Subcutaneous abdominal adipose tissue (tissue), 5 donors: ENCODE results near the gene AAMP.
"Not testable (repeated sequence)": the region's sequence is repeated elsewhere in the genome, so short reads cannot be mapped to it uniquely, and the experiment has no call there.

Experiments
- H3K27ac ChIP-seq: one replicate; pipeline ENCODE4 v1.7.0; 2013; ENCODE audit warnings: low read depth, mild to moderate bottlenecking, inconsistent platforms, low read length, moderate library complexity
- H3K27me3 ChIP-seq, 5 donors: one replicate each; pipeline ENCODE4 v1.7.0; 2013; ENCODE audit warnings: low read length in 5 of 5, inconsistent platforms in 1 of 5; ENCODE audit not compliant: control insufficient read depth in 5 of 5, insufficient read depth in 4 of 5
- H3K36me3 ChIP-seq, 5 donors: one replicate each; pipeline ENCODE4 v1.7.0; 2013; ENCODE audit warnings: low read length in 5 of 5; ENCODE audit not compliant: control insufficient read depth in 5 of 5, insufficient read depth in 5 of 5
- H3K4me1 ChIP-seq, 5 donors: one replicate each; pipeline ENCODE4 v1.7.0; 2013; ENCODE audit warnings: low read length in 5 of 5, mild to moderate bottlenecking in 3 of 5, moderate library complexity in 1 of 5; ENCODE audit not compliant: control insufficient read depth in 5 of 5, insufficient read depth in 5 of 5
- H3K4me3 ChIP-seq, 5 donors: one replicate each; pipeline ENCODE4 v1.7.0; 2013; ENCODE audit warnings: low read length in 5 of 5, low read depth in 1 of 5
- H3K9ac ChIP-seq, 5 donors: one replicate each; pipeline ENCODE4 v1.7.0; 2013; ENCODE audit warnings: low read length in 5 of 5, mild to moderate bottlenecking in 4 of 5, moderate library complexity in 3 of 5
- H3K9me3 ChIP-seq, 5 donors: one replicate each; pipeline ENCODE4 v1.7.0; 2013; ENCODE audit warnings: low read length in 5 of 5; ENCODE audit not compliant: control insufficient read depth in 5 of 5
- donor health status: healthy.
- donor health status: healthy.
- donor health status: healthy.
- donor health status: healthy.
- donor health status: healthy.

Gene AAMP

DNA sequence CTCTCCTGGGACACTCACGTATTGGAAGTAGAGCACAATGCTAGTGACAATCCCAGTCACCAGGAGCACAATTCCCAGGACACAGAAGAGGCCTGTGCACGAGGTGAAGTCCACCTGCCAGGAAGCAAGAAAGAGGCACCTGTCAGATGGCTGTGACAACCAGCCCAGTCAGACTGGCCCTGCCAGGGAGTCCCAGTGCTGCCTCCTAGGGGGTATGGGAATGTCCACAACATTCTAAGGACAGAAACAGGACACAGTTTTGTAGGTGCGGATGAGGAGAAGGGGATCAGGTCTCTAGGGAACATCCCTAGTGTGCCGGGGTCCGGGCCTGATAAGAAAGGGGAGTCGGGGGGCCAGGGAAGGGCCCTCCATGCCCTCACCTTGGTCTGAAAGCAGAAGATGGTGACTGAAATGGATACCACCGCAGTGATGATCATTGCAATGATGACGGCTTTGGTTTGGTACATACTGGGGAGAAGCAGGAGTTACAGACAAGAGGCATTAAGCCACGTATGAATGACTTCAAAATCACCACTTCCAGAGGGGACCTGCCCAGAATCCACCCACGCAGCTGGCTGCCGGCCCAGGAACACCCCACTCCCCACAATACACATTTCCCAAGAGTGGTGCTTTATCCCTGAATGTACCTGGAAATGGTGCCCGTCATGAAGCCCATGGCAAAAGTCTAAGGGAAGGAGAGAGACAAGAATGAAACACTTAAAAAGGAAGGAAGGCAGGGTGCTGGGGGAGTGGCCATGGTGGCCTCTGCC, 7.2 kb upstream of the AAMP start:
- Histone ChIP-seq H3K4me1 (peaks cover 7 to 49% (median 40%) of the 10 kb centered on the region in 5 donors), H3K9ac (no peak overlapping the region), H3K36me3 (peaks cover 2 to 86% (median 84%) of the 10 kb centered on the region in 5 donors), H3K9me3 (no peaks in the 10 kb centered on the region), H3K4me3 (no peak overlapping the region), H3K27me3 (no peaks in the 10 kb centered on the region), H3K27ac (peak overlapping the region; percentile 69)

DNA sequence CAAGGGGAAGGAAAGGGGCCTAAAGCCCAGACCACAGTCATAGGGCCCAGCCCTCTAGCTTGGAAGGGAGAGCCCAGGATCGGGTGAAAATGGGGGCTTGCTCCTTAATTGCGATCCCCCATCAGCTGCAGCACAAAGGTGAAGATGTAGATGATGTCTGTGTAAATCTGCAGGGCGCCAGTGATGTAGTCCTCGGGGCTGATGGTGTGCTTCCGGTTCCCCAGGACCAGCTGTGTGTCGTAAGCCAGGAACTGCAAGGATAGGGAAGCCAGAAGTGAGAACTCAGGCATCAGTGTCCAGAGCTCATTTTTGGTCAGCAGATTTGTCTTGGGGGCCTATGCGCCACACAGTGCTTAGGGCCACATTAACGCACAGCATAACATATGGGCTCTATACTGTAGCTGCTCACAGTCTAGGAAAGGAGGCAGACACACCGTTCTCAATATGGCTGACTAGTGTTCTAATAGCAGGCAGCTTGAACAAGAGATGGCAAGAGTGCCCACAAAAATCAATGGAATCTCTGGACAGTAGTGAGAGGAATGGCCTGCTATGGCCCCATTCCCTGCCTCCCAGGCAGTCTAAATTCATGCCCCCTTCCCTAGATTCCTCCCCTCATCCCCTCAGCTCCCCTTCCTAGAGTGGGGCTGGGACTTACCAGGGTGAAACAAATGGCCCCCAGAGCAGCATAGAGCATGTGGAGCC, 5.6 kb upstream of the AAMP start:
- no peak overlapping the region for H3K4me3 ChIP-seq
- no peaks in the 10 kb centered on the region for H3K9me3 ChIP-seq
- H3K9ac ChIP-seq = peak overlapping the region in 2 of 5 donors; percentile 6 to 21
- no peaks in the 10 kb centered on the region for H3K27me3 ChIP-seq
- peaks cover 2 to 70% (median 69%) of the 10 kb centered on the region in 5 donors for H3K36me3 ChIP-seq
- H3K27ac ChIP-seq = peak overlapping the region; percentile 69
- peaks cover 12 to 55% (median 48%) of the 10 kb centered on the region in 5 donors for H3K4me1 ChIP-seq

DNA sequence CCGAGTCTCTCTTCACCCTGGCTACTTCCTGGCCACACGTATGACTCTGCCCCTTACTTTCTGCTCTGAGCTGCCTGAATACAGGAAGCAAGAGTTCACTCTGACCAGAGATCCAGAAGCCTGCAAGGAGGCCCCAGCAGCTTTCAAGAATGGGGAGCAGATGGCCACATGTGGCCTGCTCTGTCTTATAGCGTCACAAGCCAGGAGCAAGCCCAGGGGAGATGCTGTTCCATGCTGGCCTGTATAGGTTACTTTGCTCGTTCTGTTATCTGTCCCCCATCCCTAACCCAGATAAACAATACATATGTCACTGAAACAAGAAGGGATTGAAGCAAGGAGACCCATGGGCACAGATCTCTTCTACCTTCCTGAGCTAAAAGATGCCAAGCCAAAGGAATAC, 4.6 kb upstream of the AAMP start:
- H3K4me1 ChIP-seq = peaks cover 12 to 60% (median 50%) of the 10 kb centered on the region in 5 donors
- no peaks in the 10 kb centered on the region for H3K9me3 ChIP-seq
- no peak overlapping the region for H3K4me3 ChIP-seq
- H3K9ac ChIP-seq = peak overlapping the region in 2 of 5 donors; percentile 22 to 62
- peaks cover 2 to 61% (median 60%) of the 10 kb centered on the region in 5 donors for H3K36me3 ChIP-seq
- peak overlapping the region; percentile 69 for H3K27ac ChIP-seq
- H3K27me3 ChIP-seq = no peaks in the 10 kb centered on the region

DNA sequence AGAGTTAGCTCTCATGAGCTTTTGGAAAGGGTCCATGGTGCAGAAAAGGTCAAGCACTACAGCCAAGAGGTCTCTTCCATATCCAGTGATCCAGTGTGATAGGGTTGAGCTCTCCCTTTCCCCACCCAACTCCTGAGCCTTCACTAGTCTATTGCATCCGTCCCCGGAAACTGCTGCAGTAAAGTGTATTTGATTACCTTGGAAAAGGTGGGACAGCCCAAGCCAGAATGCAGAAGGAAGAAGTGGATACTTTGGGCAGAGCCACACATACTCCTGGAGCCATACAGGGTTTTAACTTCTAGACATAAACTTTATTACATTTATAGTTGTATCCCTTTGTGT, 3.9 kb upstream of the AAMP start:
- Histone ChIP-seq H3K27ac (peak overlapping the region; percentile 69), H3K36me3 (peaks cover 2 to 54% (median 53%) of the 10 kb centered on the region in 5 donors), H3K9me3 (no peaks in the 10 kb centered on the region), H3K27me3 (no peaks in the 10 kb centered on the region), H3K4me3 (no peak overlapping the region), H3K9ac (no peak overlapping the region), H3K4me1 (peaks cover 15 to 67% (median 57%) of the 10 kb centered on the region in 5 donors)

DNA sequence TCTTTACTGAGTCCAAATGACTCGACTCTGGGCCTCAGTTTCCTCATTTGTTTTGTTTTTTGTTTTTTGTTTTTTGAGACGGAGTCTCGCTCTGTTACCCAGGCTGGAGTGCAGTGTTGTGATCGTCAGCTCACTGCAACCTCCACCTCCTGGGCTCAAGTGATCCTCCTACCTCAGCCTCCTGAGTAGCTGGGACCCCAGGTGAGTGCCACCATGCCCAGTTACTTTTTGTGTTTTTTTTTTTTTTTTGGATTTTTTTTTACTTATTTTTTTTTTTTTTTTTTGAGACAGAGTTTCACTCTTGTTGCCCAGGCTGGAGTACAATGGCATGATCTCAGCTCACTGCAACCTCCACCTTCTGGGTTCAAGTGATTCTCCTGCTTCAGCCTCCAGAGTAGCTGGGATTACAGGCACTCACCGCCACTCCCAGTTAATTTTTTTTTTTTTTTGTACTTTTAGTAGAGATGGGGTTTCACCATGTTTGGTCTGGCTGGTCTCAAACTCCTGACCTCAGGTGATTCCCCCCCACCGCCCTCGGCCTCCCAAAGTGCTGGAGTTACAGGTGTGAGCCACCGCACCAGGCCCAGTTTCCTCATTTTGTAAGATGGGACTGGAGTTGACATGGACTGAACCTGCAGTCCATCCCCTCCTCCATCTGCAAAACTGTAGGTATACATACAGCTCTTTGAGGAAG, 3.4 kb upstream of the AAMP start:
- Histone ChIP-seq H3K36me3 (peaks cover 2 to 49% (median 48%) of the 10 kb centered on the region in 5 donors), H3K27ac (peak overlapping the region; percentile 88), H3K4me3 (peak overlapping the region in 1 of 5 donors; percentile 6), H3K4me1 (peaks cover 15 to 69% (median 58%) of the 10 kb centered on the region in 5 donors)
- not testable (repeated sequence) for H3K9me3 ChIP-seq, H3K9ac ChIP-seq, H3K27me3 ChIP-seq

DNA sequence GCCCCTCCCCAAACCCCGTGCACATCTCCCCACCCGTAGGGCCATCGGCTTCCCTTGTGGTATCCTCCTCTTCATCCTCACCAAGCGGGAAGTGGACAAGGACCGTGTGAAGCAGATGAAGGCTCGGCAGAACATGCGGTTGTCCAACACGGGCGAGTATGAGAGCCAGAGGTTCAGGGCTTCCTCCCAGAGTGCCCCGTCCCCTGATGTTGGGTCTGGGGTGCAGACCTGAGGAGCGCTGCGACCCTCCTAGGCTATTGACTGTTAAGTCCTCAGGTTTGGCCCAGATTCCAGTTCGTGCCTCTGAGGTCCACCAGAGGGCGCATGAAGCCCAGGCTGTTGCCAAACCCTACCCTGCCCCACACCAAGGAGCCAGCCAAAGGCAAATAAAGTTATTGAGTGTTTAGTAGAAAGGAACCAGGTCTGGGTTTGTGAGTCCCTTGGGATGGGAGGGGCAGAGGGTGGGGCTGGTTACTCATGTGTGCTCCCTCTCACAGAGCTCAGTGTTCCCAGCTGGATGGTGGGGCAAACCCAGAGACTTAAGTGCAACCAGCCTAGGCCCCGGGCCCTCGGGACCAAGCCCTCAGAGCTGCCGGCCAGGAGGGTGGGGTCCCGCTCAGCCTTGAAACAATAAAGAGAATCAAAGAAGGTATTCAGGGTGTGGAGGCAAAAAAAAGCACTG, 2.7 kb upstream of the AAMP start:
- no peak overlapping the region for H3K9ac ChIP-seq
- peak overlapping the region; percentile 88 for H3K27ac ChIP-seq
- peaks cover 0 to 43% (median 42%) of the 10 kb centered on the region in 5 donors for H3K36me3 ChIP-seq
- H3K9me3 ChIP-seq = no peaks in the 10 kb centered on the region
- H3K4me1 ChIP-seq = peaks cover 15 to 70% (median 58%) of the 10 kb centered on the region in 5 donors
- H3K4me3 ChIP-seq = peak overlapping the region in 4 of 5 donors; percentile 6 to 34 (median 6)
- no peaks in the 10 kb centered on the region for H3K27me3 ChIP-seq

- Histone ChIP-seq H3K9me3 (no peaks in the 10 kb centered on the region), H3K36me3 (peaks cover 0 to 43% (median 42%) of the 10 kb centered on the region in 5 donors), H3K4me1 (peaks cover 15 to 74% (median 58%) of the 10 kb centered on the region in 5 donors), H3K4me3 (peak overlapping the region in 3 of 5 donors; percentile 7 to 91 (median 86)), H3K27me3 (no peaks in the 10 kb centered on the region), H3K9ac (peak overlapping the region in 2 of 5 donors; percentile 78 to 84), H3K27ac (peak overlapping the region; percentile 88)
Observed at GRCh38 chr2:218271865-218272530, 2.1 kb upstream of the AAMP start.

- Histone ChIP-seq H3K4me3 (peak overlapping the region in 4 of 5 donors; percentile 83 to 96 (median 88)), H3K27ac (peak overlapping the region; percentile 88), H3K9me3 (no peaks in the 10 kb centered on the region), H3K9ac (peak overlapping the region in 4 of 5 donors; percentile 78 to 89 (median 82)), H3K36me3 (peaks cover 0 to 43% (median 42%) of the 10 kb centered on the region in 5 donors), H3K27me3 (no peaks in the 10 kb centered on the region), H3K4me1 (peaks cover 15 to 74% (median 58%) of the 10 kb centered on the region in 5 donors)
Observed at GRCh38 chr2:218271487-218271797, 1.5 kb upstream of the AAMP start.
